ENCODE data around the gene FUZ.
"Not testable (repeated sequence)": the region's sequence is repeated elsewhere in the genome, so short reads cannot be mapped to it uniquely, and the experiment has no call there.

FUZ gene

DNA sequence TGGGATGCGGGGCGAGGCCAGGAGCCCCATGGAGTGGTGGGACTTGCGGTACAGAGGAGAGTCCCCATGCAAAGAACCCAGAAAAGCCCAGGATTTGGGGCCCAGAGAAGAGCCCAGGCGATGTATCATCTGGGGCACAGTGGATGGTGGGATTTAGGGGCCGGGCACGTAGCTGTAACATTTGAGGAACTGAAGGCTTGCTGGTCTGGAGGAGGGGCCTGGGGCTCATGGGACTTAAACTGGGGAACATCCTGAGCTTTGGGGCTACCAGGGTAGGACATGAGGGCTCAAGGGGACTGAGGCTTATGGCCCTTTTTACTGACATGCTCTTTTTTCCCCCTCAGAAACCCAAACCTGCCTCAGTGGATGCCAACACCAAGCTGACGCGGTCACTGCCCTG is 18.5 kb upstream of the FUZ start:
- DNase-seq, result no peak

DNA sequence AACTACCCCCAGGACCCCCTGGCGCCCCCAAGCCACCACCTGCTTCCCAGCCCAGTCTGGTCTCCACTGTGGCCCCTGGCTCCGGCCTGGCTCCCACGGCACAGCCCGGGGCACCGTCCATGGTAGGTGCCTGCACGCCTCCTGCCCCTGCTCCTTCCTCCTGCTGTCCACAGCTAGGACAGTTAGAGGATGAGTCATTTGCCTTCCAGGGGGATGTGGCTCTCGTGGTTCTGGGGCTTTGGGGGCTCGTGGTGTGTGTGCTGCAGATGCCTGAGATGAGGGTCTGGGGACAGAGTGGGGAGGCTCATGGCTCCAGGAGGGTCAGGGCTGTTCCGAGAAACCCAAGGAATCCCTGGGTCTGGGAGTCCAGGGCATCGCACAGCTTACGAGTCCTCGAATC is 17.7 kb upstream of the FUZ start:
- DNase-seq, result no peak

DNA sequence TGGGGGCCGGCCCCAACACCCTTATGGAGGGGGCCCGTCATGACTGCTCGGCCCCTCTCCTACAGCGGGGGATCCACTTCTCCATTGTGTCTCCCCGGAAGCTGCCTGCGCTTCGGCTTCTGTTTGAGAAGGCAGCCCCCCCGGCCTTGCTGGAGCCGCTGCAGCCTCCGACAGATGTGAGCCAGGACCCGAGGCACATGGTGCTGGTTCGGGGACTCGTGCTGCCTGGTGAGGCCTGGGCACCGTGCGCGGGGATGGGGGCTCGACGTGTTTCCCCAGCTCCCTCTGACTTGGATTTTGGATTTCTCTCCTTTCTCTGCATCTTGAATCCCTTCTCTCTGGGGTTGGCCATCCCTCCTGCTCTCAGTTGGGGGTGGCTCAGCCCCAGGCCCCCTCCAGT is 16.6 kb upstream of the FUZ start:
- DNase-seq, result no peak

DNA sequence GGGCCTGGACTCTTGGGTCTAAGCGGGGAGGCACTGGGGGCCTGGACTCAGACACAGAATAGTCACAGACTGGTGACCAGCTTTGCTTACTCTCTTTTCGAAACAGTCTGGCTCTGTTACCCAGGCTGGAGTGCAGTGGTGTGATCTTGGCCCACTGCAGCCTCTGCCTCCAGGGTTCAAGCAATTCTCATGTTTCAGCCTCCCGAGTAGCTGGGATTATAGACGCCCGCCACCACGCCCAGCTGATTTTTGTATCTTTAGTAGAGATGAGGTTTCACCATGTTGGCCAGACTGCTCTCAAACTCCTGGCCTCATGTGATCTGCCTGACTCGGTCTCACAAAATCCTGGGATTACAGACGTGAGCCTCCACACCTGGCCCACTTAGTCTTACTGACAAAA is 16.1 kb upstream of the FUZ start:
- DNase-seq, result no peak

DNA sequence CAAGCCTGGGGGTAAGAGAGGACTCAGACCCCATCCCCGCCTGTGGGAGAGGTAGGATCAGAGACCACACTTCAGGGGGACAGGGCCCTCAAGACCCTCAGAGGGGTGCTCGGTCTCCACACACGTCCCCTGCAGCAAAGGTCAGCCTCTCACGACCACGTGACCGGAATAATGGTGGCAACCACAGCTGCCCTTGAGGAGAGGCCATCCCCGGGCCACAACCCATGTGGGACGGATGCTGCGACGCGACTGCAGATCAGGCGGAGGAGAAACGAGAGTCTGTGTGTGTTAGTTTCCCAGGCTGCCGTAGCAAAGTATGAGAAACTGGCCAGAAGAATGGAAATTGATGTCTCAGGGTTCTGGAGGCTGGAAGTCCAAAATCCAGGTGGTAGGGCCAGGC is 13.9 kb upstream of the FUZ start:
- DNase-seq, result no peak

DNA sequence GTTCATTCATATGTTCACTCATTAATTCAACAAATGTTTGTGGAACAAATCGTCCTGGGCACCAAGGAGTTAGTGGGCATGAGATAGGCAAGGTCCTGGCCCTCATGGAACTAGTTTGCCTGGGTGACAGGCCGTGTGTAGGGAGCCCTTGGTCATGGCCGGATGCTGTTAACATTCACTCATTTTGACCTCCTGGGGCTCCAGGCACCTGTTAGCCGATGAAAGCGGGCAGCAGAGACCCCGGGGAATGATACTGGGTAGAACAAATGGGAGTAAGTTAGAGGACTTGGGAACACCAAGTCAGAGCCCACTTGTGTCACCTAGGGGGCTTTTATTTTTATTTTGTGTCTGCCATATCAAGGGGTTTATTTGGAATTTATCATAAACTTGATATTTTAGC is 11.6 kb upstream of the FUZ start:
- DNase-seq, result no peak

DNA sequence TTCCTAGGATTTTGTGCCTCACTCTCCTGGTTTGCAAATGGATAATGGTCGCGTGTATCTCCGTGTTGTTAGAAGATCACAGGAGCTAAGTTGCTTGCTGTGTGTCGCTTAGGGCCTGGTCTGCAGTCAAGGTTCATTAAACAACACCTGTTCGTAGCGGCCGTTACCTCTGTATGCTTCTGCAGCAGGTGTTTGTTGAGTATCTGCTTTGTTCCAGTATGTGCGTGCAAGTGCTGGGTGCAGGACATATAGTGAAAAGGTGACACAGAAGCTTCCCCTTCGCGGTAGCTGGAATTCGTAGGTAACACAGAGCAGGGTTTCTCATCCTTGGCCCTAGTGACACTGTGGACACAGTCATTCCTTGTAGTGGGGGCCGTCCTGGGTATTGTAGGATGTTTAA is 10.4 kb upstream of the FUZ start:
- no peak for DNase-seq

DNA sequence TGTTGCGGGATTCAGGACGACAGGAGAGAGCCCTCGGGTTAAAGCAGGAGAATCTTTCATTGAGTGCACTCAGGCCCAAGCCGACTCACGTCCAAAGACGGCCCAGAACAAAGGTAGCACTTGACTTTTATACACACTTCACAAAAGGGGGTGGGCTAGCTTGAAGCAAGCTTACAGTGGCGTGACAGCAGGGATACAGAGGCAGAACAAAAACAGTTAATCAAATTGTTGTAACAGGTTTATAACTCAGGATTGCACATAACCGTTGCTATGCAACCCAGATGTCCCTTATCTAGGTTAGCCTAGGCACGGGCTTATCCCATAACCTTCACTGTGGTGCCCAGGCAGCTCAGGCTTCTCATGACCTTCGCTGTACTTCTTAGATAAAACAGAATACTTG is 7.0 kb upstream of the FUZ start:
- DNase-seq, result no peak

DNA sequence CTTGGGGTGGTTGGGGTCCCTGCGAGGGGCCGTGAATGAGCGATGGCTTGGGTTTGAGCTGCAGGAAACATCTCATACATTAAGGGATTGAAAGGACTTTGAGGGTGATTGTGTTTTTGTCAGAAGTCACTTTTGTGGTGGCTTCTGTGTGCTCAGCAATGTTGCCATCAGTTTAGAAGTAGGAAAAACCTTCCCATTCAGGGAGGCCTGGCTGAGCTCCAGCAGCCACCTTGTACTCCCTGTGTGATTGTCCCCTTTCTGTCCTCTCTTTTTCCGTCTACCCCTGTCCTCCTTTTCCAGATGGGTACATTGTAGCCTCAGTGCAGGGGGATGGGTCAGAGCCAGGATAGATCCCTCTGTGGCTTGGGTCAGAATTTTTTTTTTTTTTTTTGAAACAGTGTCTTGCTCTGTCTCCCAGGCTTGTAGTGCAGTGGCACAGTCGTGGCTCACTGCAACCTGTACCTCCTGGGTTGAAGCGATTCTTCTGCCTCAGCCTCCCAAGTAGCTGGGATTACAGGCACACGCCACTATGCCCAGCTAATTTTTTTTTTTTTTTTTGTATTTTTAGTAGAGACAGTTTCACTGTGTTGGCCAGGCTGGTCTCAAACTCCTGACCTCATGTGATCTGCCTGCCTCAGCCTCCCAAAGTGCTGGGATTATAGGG is 6.5 kb upstream of the FUZ start:
- not testable (repeated sequence) for DNase-seq

DNA sequence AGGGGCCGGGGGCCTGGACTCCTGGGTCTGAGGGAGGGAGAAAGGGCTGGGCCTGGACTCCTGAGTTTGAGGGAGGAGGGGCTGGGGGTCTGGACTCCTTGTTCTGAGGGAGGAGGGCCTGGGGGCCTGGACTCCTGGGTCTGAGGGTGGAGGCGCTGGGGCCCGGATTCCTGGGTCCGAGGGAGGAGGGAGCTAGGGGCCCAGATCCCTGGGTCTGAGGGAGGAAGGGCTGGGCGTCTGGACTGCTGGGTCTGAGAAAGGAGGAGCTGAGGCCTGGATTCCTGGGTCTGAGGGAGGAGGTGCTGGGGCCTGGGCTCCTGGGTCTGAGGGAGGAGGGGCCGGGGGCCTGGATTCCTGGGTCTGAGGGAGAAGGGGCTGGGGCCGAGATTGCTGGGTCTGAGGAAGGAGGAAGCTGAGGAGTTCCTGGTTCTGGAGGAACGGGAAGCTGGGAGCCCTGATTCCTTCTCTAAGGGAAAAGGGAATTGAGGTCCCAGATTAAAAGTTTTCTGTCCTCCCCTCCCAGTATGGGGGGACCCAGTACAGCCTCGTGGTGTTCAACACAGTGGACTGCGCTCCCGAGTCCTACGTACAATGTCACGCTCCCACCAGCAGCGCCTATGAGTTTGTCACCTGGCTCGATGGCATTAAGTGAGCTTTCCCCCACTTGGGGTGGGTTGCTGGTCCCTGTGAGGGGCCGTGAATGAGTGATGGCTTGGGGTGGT is 5.7 kb upstream of the FUZ start:
- no peak for DNase-seq

DNA sequence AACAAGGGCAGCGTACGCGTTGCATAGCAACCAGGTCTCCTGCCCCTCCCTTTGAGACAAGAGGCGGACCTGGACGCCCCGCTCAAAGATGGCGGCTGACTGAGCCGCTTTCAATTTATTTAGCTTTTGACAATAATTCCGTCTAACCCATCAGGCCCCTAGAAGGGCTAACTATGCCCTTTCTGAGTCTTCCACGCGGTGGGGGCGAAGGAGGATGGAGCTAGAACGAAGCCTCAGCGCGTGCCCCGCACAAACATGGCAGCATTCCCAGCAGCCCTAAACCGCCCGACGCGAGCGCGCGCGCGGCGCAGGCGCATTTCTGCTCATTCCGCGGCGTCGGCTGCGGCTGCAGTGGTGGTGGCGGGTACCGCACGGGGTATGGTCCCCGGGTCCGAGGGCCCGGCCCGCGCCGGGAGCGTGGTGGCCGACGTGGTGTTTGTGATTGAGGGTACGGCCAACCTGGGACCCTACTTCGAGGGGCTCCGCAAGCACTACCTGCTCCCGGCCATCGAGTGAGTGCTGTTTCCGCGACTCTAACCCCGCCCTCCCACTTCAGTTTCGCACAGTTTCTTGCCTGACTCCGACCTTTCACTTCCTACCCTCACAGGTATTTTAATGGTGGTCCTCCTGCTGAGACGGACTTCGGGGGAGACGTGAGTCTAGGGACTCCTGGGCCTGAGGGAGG is 5.0 kb upstream of the FUZ start, which contains the start of gene MED25:
MED25 (plus strand) TSS at position 326 of the 685 bp plus-strand sequence; CDS start at position 379, 53 bp downstream.
- DNase-seq, result peak; percentile 87

DNA sequence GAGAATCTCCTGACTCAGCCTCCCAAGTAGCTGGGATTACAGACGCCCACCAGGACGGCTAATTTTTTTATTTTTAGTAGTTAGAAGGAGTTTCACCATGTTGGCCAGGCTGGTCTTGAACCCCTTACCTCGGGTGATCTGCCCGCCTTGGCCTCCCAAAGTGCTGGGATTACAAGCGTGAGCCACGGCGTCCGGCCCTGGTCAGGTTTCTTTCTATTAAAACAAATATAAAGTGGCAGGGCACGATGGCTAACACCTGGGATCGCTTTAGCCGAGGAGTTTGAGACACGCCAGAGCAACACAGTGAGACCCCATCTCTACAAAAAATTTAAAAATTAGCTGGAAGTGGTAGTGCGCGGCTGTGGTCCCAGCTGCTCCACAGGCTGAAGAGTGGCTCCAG is 3.5 kb upstream of the FUZ start:
- no peak for DNase-seq

DNA sequence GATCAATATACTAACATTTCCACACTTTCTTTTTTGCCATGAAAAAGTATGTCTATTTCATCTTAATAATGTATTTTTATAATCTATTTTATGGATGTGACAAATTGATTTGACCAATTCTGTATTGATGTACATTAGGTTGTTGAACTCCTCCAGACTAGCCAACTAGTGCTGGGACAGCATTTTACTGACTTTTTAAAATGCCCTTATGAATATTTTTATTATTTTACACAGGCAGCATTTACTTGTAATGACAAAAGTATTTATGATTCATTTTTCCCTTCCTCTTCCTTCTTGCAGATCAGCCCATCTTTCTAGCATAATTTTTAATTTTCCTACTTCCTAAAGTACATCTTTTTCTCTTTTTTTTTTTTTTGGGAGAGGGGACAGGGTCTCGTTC is 918 bp upstream of the FUZ start:
- DNase-seq, result no peak

DNA sequence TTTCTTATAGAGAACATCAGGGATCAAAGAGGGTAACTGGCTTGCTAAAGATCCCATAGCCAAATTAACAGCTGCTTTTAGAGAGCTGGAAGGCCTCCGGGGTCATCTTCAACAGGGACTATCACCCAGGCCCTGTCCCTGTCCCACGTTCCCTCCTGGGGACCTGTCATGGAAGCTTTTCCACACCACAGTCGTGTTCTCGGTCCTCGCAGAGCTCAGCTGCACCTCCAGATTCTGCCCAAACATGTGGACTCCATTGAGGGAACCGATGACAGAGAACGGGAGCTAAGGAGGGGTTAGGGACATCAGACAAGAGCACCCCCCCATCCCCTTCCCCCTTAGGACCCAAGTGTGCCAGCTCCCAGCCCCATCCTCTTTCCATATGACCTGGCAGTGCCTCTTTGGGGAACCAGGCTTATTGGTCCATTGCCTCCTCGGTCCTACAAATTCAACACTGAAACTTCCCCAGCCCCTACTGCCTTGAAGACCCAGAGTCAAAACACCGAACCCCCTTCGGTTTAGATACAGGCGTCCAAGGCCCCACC is 568 bp downstream of the FUZ start:
- no peak for DNase-seq

DNA sequence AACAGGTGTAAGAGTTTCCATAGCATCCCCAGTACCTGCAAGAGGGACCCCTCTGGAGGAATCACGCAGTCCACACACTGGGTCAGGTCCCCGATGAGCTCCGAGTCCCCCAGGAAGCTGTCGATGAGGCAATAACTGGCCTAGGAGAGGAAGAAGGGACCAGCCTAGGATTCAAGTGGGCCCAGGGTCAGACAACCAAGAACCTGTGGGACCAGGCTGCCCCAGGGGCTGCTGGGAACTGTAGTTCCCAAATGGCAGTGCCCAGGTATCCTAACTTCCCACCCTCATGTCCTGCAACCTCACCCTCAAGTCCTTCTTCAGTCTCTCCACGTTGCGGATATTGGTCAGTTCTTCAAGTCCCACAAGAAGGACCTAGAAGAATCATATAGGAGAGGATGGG is 1.8 kb downstream of the FUZ start:
- no peak for DNase-seq

DNA sequence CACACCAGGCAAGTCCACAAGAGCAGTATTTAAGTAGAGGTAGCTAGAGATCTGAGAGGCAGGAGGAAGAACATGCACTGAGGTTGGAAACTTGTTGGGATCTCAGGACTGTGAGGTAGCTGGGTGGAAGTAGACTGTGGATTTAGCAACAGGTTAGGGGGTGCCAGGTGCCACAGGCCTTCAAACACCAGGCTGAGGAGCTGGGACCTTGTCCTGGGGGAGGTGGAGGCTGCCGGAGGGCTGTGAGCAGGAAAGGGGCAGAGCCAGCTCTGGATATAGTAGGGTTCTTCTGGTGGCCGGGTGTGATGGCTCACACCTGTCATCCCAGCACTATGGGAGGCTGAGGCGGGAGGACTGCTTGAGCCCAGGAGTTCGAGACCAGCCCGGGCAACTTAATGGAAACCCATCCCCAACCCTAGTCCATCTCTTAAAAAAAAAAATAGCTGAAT is 3.1 kb downstream of the FUZ start:
- no peak for DNase-seq

DNA sequence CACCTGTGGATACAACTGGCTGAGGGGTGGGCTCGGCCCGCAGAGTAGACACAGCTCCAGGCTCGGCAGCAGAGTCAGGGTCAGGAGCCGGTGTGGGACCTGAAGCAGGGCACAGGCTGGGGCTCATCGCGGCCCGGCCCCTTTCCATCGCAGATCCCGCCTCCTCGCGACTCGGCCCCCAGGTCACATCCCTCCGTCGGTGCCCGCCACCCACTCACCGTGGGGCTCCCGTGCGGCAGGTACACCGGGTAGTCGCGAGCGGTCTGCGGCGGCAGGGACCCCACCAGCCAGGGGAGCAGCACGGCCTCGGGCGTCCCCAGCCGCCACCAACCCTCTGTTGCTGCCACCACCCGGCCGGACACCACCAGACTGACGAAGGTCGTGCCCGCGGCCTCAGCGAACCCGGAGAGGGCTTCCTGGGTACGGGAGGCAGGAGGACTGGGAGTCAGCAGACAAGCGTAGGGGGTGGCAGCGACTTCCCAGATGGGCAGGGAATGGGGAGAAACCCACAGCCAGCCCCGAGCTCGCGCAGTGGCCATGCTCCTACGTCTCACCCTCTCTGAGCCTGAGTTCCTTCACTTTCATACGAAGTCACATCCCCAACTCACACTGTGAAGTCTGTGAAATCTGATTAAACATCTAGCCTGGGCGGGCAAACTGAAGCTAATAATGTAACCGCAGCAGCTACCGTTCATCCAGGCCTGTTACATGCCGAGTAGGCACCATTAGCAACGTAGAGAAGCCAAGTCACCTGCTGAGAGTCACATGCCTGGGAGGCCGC is 3.7 kb downstream of the FUZ start:
- peak; percentile 32 for DNase-seq

DNA sequence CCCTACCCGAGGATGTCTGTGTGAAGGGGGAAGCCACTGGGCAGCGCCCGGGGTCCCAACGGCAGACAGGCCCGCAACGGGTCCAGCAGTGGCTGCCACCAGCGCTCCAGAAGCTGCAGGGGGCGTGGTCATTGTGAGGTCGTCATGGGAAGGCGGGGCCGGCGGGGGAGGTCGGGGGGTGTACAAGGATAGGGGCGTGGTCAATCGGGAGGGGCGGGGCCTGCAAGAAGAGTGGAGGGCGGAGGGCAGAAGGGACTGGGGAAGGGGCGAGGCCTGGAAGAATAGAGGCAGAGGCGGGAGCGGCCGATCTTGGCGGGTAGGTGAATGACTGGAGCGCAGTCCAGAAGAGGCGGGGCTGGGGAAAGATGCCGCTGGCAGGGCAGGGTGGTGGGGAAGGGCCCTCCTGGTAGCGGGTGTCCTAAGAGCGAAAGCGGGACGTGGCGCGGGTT is 4.4 kb downstream of the FUZ start:
- peak; percentile 81 for DNase-seq

DNA sequence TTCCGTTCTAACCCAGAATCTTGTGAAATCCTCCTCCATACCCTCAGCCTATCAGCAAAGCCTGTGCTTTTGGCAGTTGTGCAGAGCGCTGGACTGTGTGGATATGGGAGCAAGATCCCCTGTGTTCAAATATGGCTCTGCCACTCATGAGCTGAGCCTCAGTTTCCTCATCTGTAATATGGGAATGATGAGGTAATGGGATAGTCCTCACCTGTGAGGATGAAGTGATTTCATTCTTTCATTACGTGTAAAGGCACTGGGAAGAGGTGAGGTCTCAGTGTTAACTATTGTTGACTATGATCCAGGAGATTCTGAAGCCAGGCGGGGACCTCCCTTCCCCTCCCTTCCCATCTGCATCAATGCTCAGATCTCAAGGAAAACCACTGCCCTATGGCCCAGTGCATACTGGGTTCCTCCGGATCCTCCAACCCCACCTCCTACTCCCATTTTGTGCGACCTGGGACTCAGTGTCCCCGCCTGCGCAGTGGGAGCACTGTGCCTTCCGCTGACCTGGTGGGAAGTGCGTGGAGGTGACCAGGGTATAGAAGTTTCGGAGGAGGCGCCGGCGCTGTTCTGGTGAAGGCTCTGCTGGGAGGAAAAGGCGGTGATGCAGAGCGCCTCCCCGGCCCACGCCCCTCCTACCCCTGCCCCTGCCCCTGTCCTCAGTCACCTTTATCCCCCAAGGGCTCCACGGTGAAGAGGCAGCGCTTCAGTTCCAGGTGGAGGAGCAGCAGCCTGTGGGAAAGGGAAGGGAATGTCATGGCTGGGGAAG is 5.0 kb downstream of the FUZ start:
- no peak for DNase-seq

DNA sequence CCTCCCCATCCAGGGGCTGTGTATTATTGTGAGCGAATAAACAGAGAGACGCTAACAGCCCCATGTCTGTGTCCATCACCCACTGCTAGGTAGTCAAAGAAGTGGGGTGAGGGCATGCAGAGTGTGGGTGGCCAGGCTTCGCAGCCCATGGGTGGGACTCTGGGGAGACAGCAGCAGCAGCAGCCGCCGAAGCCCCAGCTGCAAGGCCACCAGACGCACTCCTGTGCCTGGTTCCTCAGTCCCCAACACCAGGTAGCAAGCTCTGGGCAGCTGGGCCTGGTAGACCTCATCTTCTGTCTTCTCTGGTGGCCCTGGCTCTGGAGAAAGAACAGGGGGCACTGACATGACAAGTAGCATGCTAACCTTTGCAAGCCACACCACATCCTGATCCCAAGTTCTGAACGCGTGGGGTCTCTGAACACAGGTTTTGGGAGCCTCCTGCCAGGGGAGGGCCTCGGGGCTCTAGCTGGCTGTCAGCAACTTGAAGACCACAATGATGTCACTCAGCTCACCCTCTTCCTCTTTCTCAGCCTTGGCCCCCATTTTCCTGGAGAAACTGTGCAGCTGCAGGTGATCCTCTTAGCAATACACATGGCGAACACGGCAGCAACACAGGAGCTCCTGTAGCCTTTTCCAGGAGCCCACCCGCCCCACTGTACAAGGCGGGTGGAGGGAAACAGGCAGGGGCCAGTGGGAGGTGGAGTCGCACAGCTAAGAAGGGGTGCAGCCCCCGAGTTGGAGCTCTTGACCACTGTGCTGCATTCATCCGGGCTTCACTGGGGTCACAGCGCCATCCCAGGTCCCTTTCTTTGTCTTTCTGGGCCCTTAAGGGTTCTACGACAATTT is 5.8 kb downstream of the FUZ start:
- DNase-seq, result no peak

DNA sequence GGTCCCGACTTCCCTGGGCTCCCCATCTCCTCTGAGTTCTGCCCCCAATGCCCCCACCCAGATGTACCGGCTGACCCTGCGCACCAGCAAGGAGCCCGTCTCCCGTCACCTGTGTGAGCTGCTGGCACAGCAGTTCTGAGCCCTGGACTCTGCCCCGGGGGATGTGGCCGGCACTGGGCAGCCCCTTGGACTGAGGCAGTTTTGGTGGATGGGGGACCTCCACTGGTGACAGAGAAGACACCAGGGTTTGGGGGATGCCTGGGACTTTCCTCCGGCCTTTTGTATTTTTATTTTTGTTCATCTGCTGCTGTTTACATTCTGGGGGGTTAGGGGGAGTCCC is 6.5 kb downstream of the FUZ start:
- DNase-seq, result no peak

Measured in activated CD4-positive, alpha-beta T cell treated with anti-CD3 and anti-CD28 coated beads, Interleukin-2, amount 50 U/mL, for 16 hours (primary cell).